HepG2 (cell line): Measurements from ENCODE around the gene FBF1. TPM values are rescaled to one million over a fixed set of nuclear protein-coding genes. Genes with fewer than 3 reads are reported as not detected.

Source experiments
- ELK4 ChIP-seq: sonication (generic); formaldehyde crosslinking; IDR thresholded peaks from 2 replicates; pipeline ENCODE4 v1.9.0; 2021; ENCODE audit warnings: missing genetic modification reagents, borderline replicate concordance
- FOXO1 ChIP-seq: sonication (generic); formaldehyde crosslinking; IDR thresholded peaks from 2 replicates; pipeline ENCODE4 v1.4.0; 2020; ENCODE audit warnings: missing genetic modification reagents
- ISX ChIP-seq: sonication (generic); formaldehyde crosslinking; conservative IDR thresholded peaks from 2 replicates; pipeline ENCODE4 v1.5.0; 2020; ENCODE audit warnings: missing genetic modification reagents
- JUND ChIP-seq: sonication (generic); formaldehyde crosslinking; IDR thresholded peaks from 2 replicates; pipeline ENCODE4 v1.8.0; 2022; ENCODE audit warnings: mild to moderate bottlenecking, missing genetic modification reagents
- MXI1 ChIP-seq: IDR thresholded peaks from 3 replicates; pipeline ENCODE4 v1.6.1; 2012; ENCODE audit warnings: low read depth, low read length, inconsistent platforms, borderline replicate concordance
- NFE2L1 ChIP-seq: sonication (generic); formaldehyde crosslinking; IDR thresholded peaks from 2 replicates; pipeline ENCODE4 v1.4.0; 2020; ENCODE audit warnings: missing genetic modification reagents, mild to moderate bottlenecking, borderline replicate concordance
- PRPF4 ChIP-seq: fragments of 200-400 bp; formaldehyde crosslinking; IDR thresholded peaks from 2 replicates; pipeline ENCODE4 v1.6.1; 2016; ENCODE audit warnings: low read length, low read depth; ENCODE audit not compliant: poor library complexity, severe bottlenecking
- RAD21 ChIP-seq: fragments of 450-650 bp; formaldehyde crosslinking; IDR thresholded peaks from 2 replicates; pipeline ENCODE4 v1.5.0; 2020; ENCODE audit warnings: mild to moderate bottlenecking
- SATB2 ChIP-seq: sonication (generic); formaldehyde crosslinking; IDR thresholded peaks from 2 replicates; pipeline ENCODE4 v1.5.0; 2020; ENCODE audit warnings: missing genetic modification reagents
- STAT5B ChIP-seq: sonication (generic); formaldehyde crosslinking; IDR thresholded peaks from 2 replicates; pipeline ENCODE4 v1.4.0; 2020; ENCODE audit warnings: missing genetic modification reagents
- ZBTB20 ChIP-seq: sonication (generic); formaldehyde crosslinking; IDR thresholded peaks from 2 replicates; pipeline ENCODE4 v1.8.1; 2023; ENCODE audit warnings: missing genetic modification reagents, low read depth, mild to moderate bottlenecking, borderline replicate concordance
- ZBTB38 ChIP-seq: sonication (generic); formaldehyde crosslinking; IDR thresholded peaks from 2 replicates; pipeline ENCODE4 v1.5.1; 2020; ENCODE audit warnings: mild to moderate bottlenecking, missing genetic modification reagents
- ZKSCAN5 ChIP-seq: sonication (generic); formaldehyde crosslinking; IDR thresholded peaks from 2 replicates; pipeline ENCODE4 v1.5.1; 2020; ENCODE audit warnings: mild to moderate bottlenecking, missing genetic modification reagents
- ZNF143 ChIP-seq: sonication (generic); formaldehyde crosslinking; IDR thresholded peaks from 2 replicates; pipeline ENCODE4 v1.4.0; 2020; ENCODE audit warnings: missing genetic modification reagents
- ZNF207 ChIP-seq: fragments of 450-650 bp; IDR thresholded peaks from 2 replicates; pipeline ENCODE4 v1.6.1; 2016; ENCODE audit warnings: antibody characterized with exemption, borderline replicate concordance
- ZNF335 ChIP-seq: sonication (generic); formaldehyde crosslinking; IDR thresholded peaks from 2 replicates; pipeline ENCODE4 v1.4.0; 2020; ENCODE audit warnings: missing genetic modification reagents
- ZNF362 ChIP-seq: sonication (generic); formaldehyde crosslinking; IDR thresholded peaks from 2 replicates; pipeline ENCODE4 v1.4.0; 2020; ENCODE audit warnings: missing genetic modification reagents, mild to moderate bottlenecking, borderline replicate concordance
- ZNF557 ChIP-seq: sonication (generic); formaldehyde crosslinking; IDR thresholded peaks from 2 replicates; pipeline ENCODE4 v1.4.0; 2020; ENCODE audit warnings: missing genetic modification reagents
- ZNF562 ChIP-seq: sonication (generic); formaldehyde crosslinking; IDR thresholded peaks from 2 replicates; pipeline ENCODE4 v1.8.0; 2022; ENCODE audit warnings: missing genetic modification reagents, borderline replicate concordance
- ZNF609 ChIP-seq: sonication (generic); formaldehyde crosslinking; IDR thresholded peaks from 2 replicates; pipeline ENCODE4 v1.4.0; 2020; ENCODE audit warnings: mild to moderate bottlenecking, missing genetic modification reagents, borderline replicate concordance
- ZNF784 ChIP-seq: sonication (generic); formaldehyde crosslinking; IDR thresholded peaks from 2 replicates; pipeline ENCODE4 v1.5.1; 2020; ENCODE audit warnings: missing genetic modification reagents, mild to moderate bottlenecking, borderline replicate concordance
- ZSCAN9 ChIP-seq: IDR thresholded peaks from 2 replicates; pipeline ENCODE4 v1.6.1; 2016; ENCODE audit warnings: borderline replicate concordance
- polyA plus RNA-seq, 8 experiments: library from polyadenylated mRNA; depleted of rRNA in 3 of 8; stranded (reverse) in 7 of 8; unstranded in 1 of 8; fragments of >200 nt; fragmentation: Illumina TruSeq in 4 of 8; extraction: Trizol in 4 of 8; gene quantifications; 2 replicates each; pipeline versions ENCODE4 v1.2.1 to v1.2.3, GENCODE V29; 2011 to 2016; ENCODE audit warnings: low read depth in 4 of 8, missing spikeins in 1 of 8, mixed read lengths in 1 of 8; ENCODE audit not compliant: insufficient read depth in 1 of 8
- total RNA-seq, 5 experiments: library from RNA; depleted of rRNA; stranded (reverse); fragments of >200 nt; fragmentation: Illumina TruSeq; extraction: Trizol; gene quantifications; 2 replicates each; pipeline ENCODE4 v1.2.3, GENCODE V29; 2016; ENCODE audit warnings: low read depth in 1 of 5

Gene FBF1
- total and polyA plus RNA-seq, 2 of the 13 experiments (the other 11 are each of a cell fraction or from before 2014, with no cell fraction given): 2.4 to 8.1 TPM

- TF ChIP-seq ZNF207 (no peak), FOXO1 (CRISPR knock-in tag) (peak; percentile 10; the same call in 1 of the 2 replicates), JUND (CRISPR knock-in tag) (peak; percentile 48; the same call in 1 of the 2 replicates), MXI1 (0 out of 3 replicates have a peak, but pooled peaks have one; percentile 17), STAT5B (CRISPR knock-in tag) (peak; percentile 64; the same call in 1 of the 2 replicates), ZNF562 (no peak), ZSCAN9 (peak; percentile 29; the same call in 1 of the 2 replicates), ZNF609 (peak; percentile 68; the same call in 1 of the 2 replicates), NFE2L1 (CRISPR knock-in tag) (no peak; the same call in 1 of the 2 replicates), ZNF784 (CRISPR knock-in tag) (no peak), PRPF4 (no peak), ZBTB20 (no peak; the same call in 1 of the 2 replicates), ZNF557 (CRISPR knock-in tag) (0 out of 2 replicates have a peak, but pooled peaks have one; percentile 54), SATB2 (CRISPR knock-in tag) (no peak), ZNF335 (CRISPR knock-in tag) (peak; percentile 94), RAD21 (CRISPR knock-in tag) (no peak; the same call in 1 of the 2 replicates), ISX (CRISPR knock-in tag) (peak; percentile 81; the same call in 1 of the 2 replicates), ZKSCAN5 (CRISPR knock-in tag) (no peak), ZNF362 (CRISPR knock-in tag) (no peak; the same call in 1 of the 2 replicates), ELK4 (CRISPR knock-in tag) (no peak), ZNF143 (CRISPR knock-in tag) (peak; percentile 54), ZBTB38 (CRISPR knock-in tag) (no peak; the same call in 1 of the 2 replicates)
Measured at GRCh38 chr17:75878174-75878998, 62.5 kb downstream of the FBF1 start, which contains the start of gene TRIM47 (continued).
